ENCODE measurements around the gene RSPH6A. TPM values are rescaled to one million over a fixed set of nuclear protein-coding genes. Genes with fewer than 3 reads are reported as not detected.

RSPH6A gene
- total and polyA plus RNA-seq, 2 of the 4 experiments (the other 2 are of a cell fraction): under 0.01 to 0.09 TPM

- Histone ChIP-seq H3K36me3 (ENCODE audit: control insufficient read depth, insufficient read depth, low read length) (peaks cover 7% of the 10 kb centered on the region; the same call in 1 of the 2 replicates), H2BK15ac (ENCODE audit: low read depth, low read length) (no peak within 1 kb of the TSS), H2AK9ac (replicated peaks; ENCODE audit: low read depth, low read length, poor library complexity) (peak within 1 kb of the TSS; percentile 99), H3K56ac (ENCODE audit: extremely low read depth, insufficient read depth, low read length) (no peak within 1 kb of the TSS), H2BK120ac (ENCODE audit: low read depth, low read length) (no peak within 1 kb of the TSS), H3K18ac (ENCODE audit: low read depth, low read length) (no peak within 1 kb of the TSS), H2BK20ac (ENCODE audit: low read depth, low read length) (no peak within 1 kb of the TSS), H3K14ac (replicated peaks; ENCODE audit: low read depth, low read length) (no peak within 1 kb of the TSS), H3K27ac (ENCODE audit: insufficient read depth, low read length) (no peak within 1 kb of the TSS), H3K9me1 (ENCODE audit: insufficient read depth, low read length) (no peaks in the 10 kb centered on the region), H3K23ac (ENCODE audit: low read depth, low read length) (no peak within 1 kb of the TSS; the same call in 1 of the 2 replicates), H4K8ac (ENCODE audit: low read depth in 2 of 2, low read length in 2 of 2) (peak within 1 kb of the TSS in 1 of 2 experiments; percentile 82; a peak in 1 of 4 replicates), H2BK5ac (ENCODE audit: low read depth, low read length, poor library complexity, severe bottlenecking) (no peak within 1 kb of the TSS), H3K4me2 (ENCODE audit: low read depth, low read length) (peak within 1 kb of the TSS; percentile 78), H2AK5ac (ENCODE audit: low read depth, low read length) (no peak within 1 kb of the TSS), H3K27me3 (ENCODE audit: control insufficient read depth, insufficient read depth, low read length) (peaks cover 40% of the 10 kb centered on the region), H4K91ac (ENCODE audit: insufficient read depth, low read depth, low read length) (no peak within 1 kb of the TSS), H3K4me1 (ENCODE audit: control insufficient read depth, insufficient read depth, low read length) (no peaks in the 10 kb centered on the region), H4K20me1 (ENCODE audit: insufficient read depth, low read length) (peaks cover 13% of the 10 kb centered on the region), H3K9me3 (ENCODE audit: control insufficient read depth, insufficient read depth, low read length) (peaks cover 2% of the 10 kb centered on the region; the same call in 1 of the 2 replicates), H3K9ac (ENCODE audit: low read depth, low read length) (no peak within 1 kb of the TSS), H2AFZ (replicated peaks; ENCODE audit: low read length, poor library complexity) (peak within 1 kb of the TSS; percentile 96), H3K4me3 (ENCODE audit: insufficient read depth, low read depth, low read length) (peak within 1 kb of the TSS; percentile 30), H4K5ac (ENCODE audit: low read depth, low read length) (no peak within 1 kb of the TSS), H3K79me1 (ENCODE audit: low read depth in 1 of 2, low read length in 2 of 2) (peaks cover 12 to 23% of the 10 kb centered on the region in 2 experiments; a peak in 3 of 4 replicates), H3K4ac (ENCODE audit: low read depth, low read length) (no peak within 1 kb of the TSS)
- dilution Hi-C loops (cut with HindIII; ENCODE audit: low sequenced_read_pairs, unreplicated experiment): no loop called here
- DNase-seq (peak; percentile 17), ATAC-seq (ENCODE audit: low read depth) (0 out of 2 replicates have a peak, but pooled peaks have one; percentile 5)
- TF ChIP-seq ELK1 (IDR thresholded peaks at IDR 0.05; ENCODE audit: borderline replicate concordance, low read depth, low read length) (no peak), RFX5 (IDR thresholded peaks at IDR 0.05; ENCODE audit: low read depth, low read length) (no peak), SMC3 (IDR thresholded peaks at IDR 0.05; ENCODE audit: low read depth, low read length) (peak; percentile 35), MAFK (IDR thresholded peaks at IDR 0.05; ENCODE audit: low read depth, low read length) (no peak), CTCF (conservative IDR thresholded peaks at IDR 0.05; ENCODE audit: low read depth, low read length) (peak; percentile 60), MXI1 (IDR thresholded peaks at IDR 0.05; ENCODE audit: borderline replicate concordance, low read depth, low read length) (no peak), RAD21 (IDR thresholded peaks at IDR 0.05; ENCODE audit: low read length) (peak; percentile 48), MAZ (IDR thresholded peaks at IDR 0.05; ENCODE audit: borderline replicate concordance, low read depth, low read length) (peak; percentile 72)
- intact Hi-C loops (cut with micrococcal nuclease): loop anchor here (2.0 kb wide), 1 partner anchor 23 kb away; the partner anchor contains the start of gene IRF2BP1
- ChIA-PET POLR2A (ENCODE audit: unreplicated experiment) (no interaction called here), CTCF (interaction anchor here (0.6 to 1.0 kb wide), 4 partner anchors 21 to 153 kb away, joined by 3 to 4 read pairs (median 3); no protein-coding TSS in a partner anchor)
- in situ Hi-C loops (cut with MboI; ENCODE audit: low sequenced_read_pairs): no loop called here
- BruUV-seq (replicated peaks): no TSS peak
- 9% methylated on average over 25 of the region's 71 CpGs; no CpG with 5 or more reads in 1 of the 2 experiments for WGBS, 2 experiments (ENCODE audit: extremely low coverage in 2 of 2, insufficient read length in 1 of 2)
These were observed 48.9 kb upstream of the RSPH6A start, which contains the start of gene FOXA3 for GRCh38 chr19:45863840-45864628. Gene FOXA3, plus strand, starts transcription at chr19:45864326. Its CDS starts 131 bp downstream, at chr19:45864457.

Data from IMR-90 (cell line).